SH-SY5Y (cell line): ENCODE data around the gene ZBTB38.

Experiments
- GATA2 ChIP-seq: IDR thresholded peaks from 2 replicates; pipeline ENCODE4 v1.6.1; 2011; ENCODE audit warnings: mild to moderate bottlenecking, low read depth, low read length
- GATA3 ChIP-seq: IDR thresholded peaks from 2 replicates; pipeline ENCODE4 v1.6.1; 2011; ENCODE audit warnings: low read depth, mild to moderate bottlenecking, low read length, moderate library complexity

GRCh38 chr3:141407825-141408224, 39.5 kb downstream of the ZBTB38 start:
- no peak for TF ChIP-seq GATA3
- TF ChIP-seq GATA2, result no peak
